Measurements from ENCODE around the gene SYS1. TPM values are rescaled to one million over a fixed set of nuclear protein-coding genes. Genes with fewer than 3 reads are reported as not detected.
A peak's percentile ranks its signal among the peaks of the same experiment; 100 is the strongest.

The SYS1 gene
- total and polyA plus RNA-seq, 10 donors = 15.1 to 69.8 (median 32.2) TPM

- 47 to 69% (median 63%) methylated on average over 7 to 9 of the region's 9 CpGs for WGBS, 5 donors
- H3K4me3 ChIP-seq = peak overlapping the region in 3 of 8 donors; percentile 3 to 82 (median 62)
Observed at GRCh38 chr20:45344168-45344860, 18.6 kb upstream of the SYS1 start.

GRCh38 chr20:45345104-45345936 is 17.6 kb upstream of the SYS1 start:
- peak in 2 of 3 donors; percentile 11 to 30 for TF ChIP-seq POLR2AphosphoS5 (IDR thresholded peaks at IDR 0.05)
- TF ChIP-seq POLR2A (IDR thresholded peaks at IDR 0.05) = no peak
- TF ChIP-seq CTCF (IDR thresholded peaks at IDR 0.05 in 8 of 11, conservative IDR thresholded peaks at IDR 0.05 in 3 of 11) = no peak
- peak overlapping the region in 6 of 8 donors; percentile 18 to 86 (median 60) for H3K27ac ChIP-seq
- no peaks in the 10 kb centered on the region for H3K9me3 ChIP-seq
- WGBS, 5 donors = 51 to 76% (median 72%) methylated on average over 7 to 9 of the region's 9 CpGs
- intact Hi-C loops (cut with DNase I; ENCODE audit: low total_unique reads) = no loop called here
- DNase-seq = no peak
- peaks cover 0 to 5% (median 0%) of the 10 kb centered on the region in 6 donors for H3K36me3 ChIP-seq
- H3K4me1 ChIP-seq = peaks cover 0 to 85% (median 33%) of the 10 kb centered on the region in 6 donors
- peaks cover 0 to 25% (median 2%) of the 10 kb centered on the region in 7 donors for H3K27me3 ChIP-seq (replicated peaks in 1 of 7)
- peak overlapping the region in 5 of 8 donors; percentile 14 to 82 (median 52) for H3K4me3 ChIP-seq

More at GRCh38 chr20:45344168-45344860, 18.6 kb upstream of the SYS1 start:
- intact Hi-C loops (cut with DNase I; ENCODE audit: low total_unique reads) = no loop called here
- no peak for TF ChIP-seq CTCF (IDR thresholded peaks at IDR 0.05 in 8 of 11, conservative IDR thresholded peaks at IDR 0.05 in 3 of 11)
- peak in 1 of 3 donors; percentile 62 for TF ChIP-seq POLR2AphosphoS5 (IDR thresholded peaks at IDR 0.05)
- peaks cover 0 to 6% (median 0%) of the 10 kb centered on the region in 6 donors for H3K36me3 ChIP-seq
- peaks cover 0 to 25% (median 2%) of the 10 kb centered on the region in 7 donors for H3K27me3 ChIP-seq (replicated peaks in 1 of 7)
- H3K27ac ChIP-seq = peak overlapping the region in 6 of 8 donors; percentile 8 to 86 (median 48)
- H3K4me1 ChIP-seq = peaks cover 0 to 90% (median 38%) of the 10 kb centered on the region in 6 donors
- no peak for DNase-seq
- no peaks in the 10 kb centered on the region for H3K9me3 ChIP-seq

- no peak for DNase-seq
- H3K4me1 ChIP-seq = peaks cover 0 to 76% (median 32%) of the 10 kb centered on the region in 6 donors
- H3K9me3 ChIP-seq = no peaks in the 10 kb centered on the region
- intact Hi-C loops (cut with DNase I; ENCODE audit: low total_unique reads) = no loop called here
- peaks cover 0 to 25% (median 2%) of the 10 kb centered on the region in 7 donors for H3K27me3 ChIP-seq (replicated peaks in 1 of 7)
- peak overlapping the region in 6 of 8 donors; percentile 0 to 82 (median 50) for H3K4me3 ChIP-seq
- TF ChIP-seq CTCF (IDR thresholded peaks at IDR 0.05 in 8 of 11, conservative IDR thresholded peaks at IDR 0.05 in 3 of 11) (no peak), POLR2AphosphoS5 (IDR thresholded peaks at IDR 0.05) (peak in 1 of 3 donors; percentile 3), POLR2A (IDR thresholded peaks at IDR 0.05) (no peak)
- H3K27ac ChIP-seq = peak overlapping the region in 6 of 8 donors; percentile 15 to 86 (median 79)
- no peaks in the 10 kb centered on the region for H3K36me3 ChIP-seq
- WGBS, 5 donors = 52 to 69% (median 55%) methylated on average over 3 of the region's 3 CpGs
Observed at GRCh38 chr20:45346291-45346718, 16.7 kb upstream of the SYS1 start.

All from spleen (tissue), 11 donors.